ENCODE data around the gene RDH14. TPM values are rescaled to one million over a fixed set of nuclear protein-coding genes. Genes with fewer than 3 reads are reported as not detected.

RDH14 gene
- total RNA-seq, 2 donors from 2014 or later, result 20.0 to 23.2 TPM

- no peaks in the 10 kb centered on the region for H3K36me3 Mint-ChIP-seq (ENCODE audit: insufficient read depth in 2 of 2)
- no peaks in the 10 kb centered on the region for H3K9me3 Mint-ChIP-seq
- no peaks in the 10 kb centered on the region for H3K4me1 Mint-ChIP-seq (ENCODE audit: low read depth)
- no peak for ATAC-seq (replicated peaks in 1 of 2)
- no peak overlapping the region for H3K27ac Mint-ChIP-seq
- no peak for DNase-seq
- no peak overlapping the region for H3K4me3 Mint-ChIP-seq
- H3K27me3 Mint-ChIP-seq (ENCODE audit: low read depth), result no peaks in the 10 kb centered on the region
Observed at GRCh38 chr2:18527326-18527725, 33.1 kb downstream of the RDH14 start.

- Mint-ChIP-seq H3K4me1 (ENCODE audit: low read depth) (no peaks in the 10 kb centered on the region), H3K9me3 (no peaks in the 10 kb centered on the region), H3K27ac (no peak overlapping the region), H3K36me3 (ENCODE audit: insufficient read depth in 2 of 2) (no peaks in the 10 kb centered on the region), H3K4me3 (no peak overlapping the region), H3K27me3 (ENCODE audit: low read depth) (no peaks in the 10 kb centered on the region)
- ATAC-seq (replicated peaks in 1 of 2), result no peak
- DNase-seq, result no peak
Observed at GRCh38 chr2:18526429-18526828, 34.0 kb downstream of the RDH14 start.

- DNase-seq, result no peak
- H3K36me3 Mint-ChIP-seq (ENCODE audit: insufficient read depth in 2 of 2), result no peaks in the 10 kb centered on the region
- no peak for ATAC-seq (replicated peaks in 1 of 2)
- no peaks in the 10 kb centered on the region for H3K27me3 Mint-ChIP-seq (ENCODE audit: low read depth)
- H3K9me3 Mint-ChIP-seq, result no peaks in the 10 kb centered on the region
- H3K4me3 Mint-ChIP-seq, result no peak overlapping the region
- H3K27ac Mint-ChIP-seq, result no peak overlapping the region
- no peaks in the 10 kb centered on the region for H3K4me1 Mint-ChIP-seq (ENCODE audit: low read depth)
Observed at GRCh38 chr2:18525852-18526251, 34.6 kb downstream of the RDH14 start.

GRCh38 chr2:18525236-18525635, 35.2 kb downstream of the RDH14 start:
- H3K27me3 Mint-ChIP-seq (ENCODE audit: low read depth), result peaks cover 4% of the 10 kb centered on the region
- DNase-seq (no peak), ATAC-seq (replicated peaks in 1 of 2) (no peak)
- no peaks in the 10 kb centered on the region for H3K9me3 Mint-ChIP-seq
- no peak overlapping the region for H3K27ac Mint-ChIP-seq
- no peaks in the 10 kb centered on the region for H3K36me3 Mint-ChIP-seq (ENCODE audit: insufficient read depth in 2 of 2)
- no peaks in the 10 kb centered on the region for H3K4me1 Mint-ChIP-seq (ENCODE audit: low read depth)
- H3K4me3 Mint-ChIP-seq, result no peak overlapping the region

GRCh38 chr2:18522484-18523146, 37.8 kb downstream of the RDH14 start:
- Mint-ChIP-seq H3K9me3 (no peaks in the 10 kb centered on the region), H3K4me1 (ENCODE audit: low read depth) (no peaks in the 10 kb centered on the region), H3K27me3 (ENCODE audit: low read depth) (peaks cover 15% of the 10 kb centered on the region), H3K36me3 (ENCODE audit: insufficient read depth in 2 of 2) (no peaks in the 10 kb centered on the region), H3K27ac (no peak overlapping the region), H3K4me3 (no peak overlapping the region)
- DNase-seq (no peak), ATAC-seq (replicated peaks in 1 of 2) (no peak)

- H3K36me3 Mint-ChIP-seq (ENCODE audit: insufficient read depth in 2 of 2), result no peaks in the 10 kb centered on the region
- no peak overlapping the region for H3K4me3 Mint-ChIP-seq
- no peaks in the 10 kb centered on the region for H3K9me3 Mint-ChIP-seq
- no peak overlapping the region for H3K27ac Mint-ChIP-seq
- H3K4me1 Mint-ChIP-seq (ENCODE audit: low read depth), result no peaks in the 10 kb centered on the region
- ATAC-seq (replicated peaks in 1 of 2) (peak; percentile 75 to 78), DNase-seq (peak; percentile 69 to 76)
- peaks cover 29% of the 10 kb centered on the region for H3K27me3 Mint-ChIP-seq (ENCODE audit: low read depth)
Observed at GRCh38 chr2:18520451-18521425, 39.7 kb downstream of the RDH14 start.

- Mint-ChIP-seq H3K9me3 (no peaks in the 10 kb centered on the region), H3K4me1 (ENCODE audit: low read depth) (no peaks in the 10 kb centered on the region), H3K4me3 (no peak overlapping the region), H3K27ac (no peak overlapping the region), H3K36me3 (ENCODE audit: insufficient read depth in 2 of 2) (no peaks in the 10 kb centered on the region), H3K27me3 (ENCODE audit: low read depth) (peaks cover 29% of the 10 kb centered on the region)
- no peak for ATAC-seq (replicated peaks in 1 of 2)
- no peak for DNase-seq
Observed at GRCh38 chr2:18519914-18520450, 40.5 kb downstream of the RDH14 start.

- DNase-seq, result no peak
- Mint-ChIP-seq H3K4me1 (ENCODE audit: low read depth) (no peaks in the 10 kb centered on the region), H3K9me3 (no peaks in the 10 kb centered on the region), H3K4me3 (no peak overlapping the region), H3K27me3 (ENCODE audit: low read depth) (peaks cover 29% of the 10 kb centered on the region), H3K36me3 (ENCODE audit: insufficient read depth in 2 of 2) (no peaks in the 10 kb centered on the region), H3K27ac (no peak overlapping the region)
- no peak for ATAC-seq (replicated peaks in 1 of 2)
Observed at GRCh38 chr2:18518116-18519111, 42.0 kb downstream of the RDH14 start.

- no peak for DNase-seq
- peaks cover 29% of the 10 kb centered on the region for H3K27me3 Mint-ChIP-seq (ENCODE audit: low read depth)
- no peak overlapping the region for H3K27ac Mint-ChIP-seq
- H3K9me3 Mint-ChIP-seq, result no peaks in the 10 kb centered on the region
- no peaks in the 10 kb centered on the region for H3K4me1 Mint-ChIP-seq (ENCODE audit: low read depth)
- no peak for ATAC-seq (replicated peaks in 1 of 2)
- no peak overlapping the region for H3K4me3 Mint-ChIP-seq
- H3K36me3 Mint-ChIP-seq (ENCODE audit: insufficient read depth in 2 of 2), result no peaks in the 10 kb centered on the region
Observed at GRCh38 chr2:18517386-18517785, 43.1 kb downstream of the RDH14 start.

- Mint-ChIP-seq H3K4me1 (ENCODE audit: low read depth) (no peaks in the 10 kb centered on the region), H3K27me3 (ENCODE audit: low read depth) (peaks cover 29% of the 10 kb centered on the region), H3K27ac (no peak overlapping the region), H3K36me3 (ENCODE audit: insufficient read depth in 2 of 2) (no peaks in the 10 kb centered on the region), H3K4me3 (no peak overlapping the region), H3K9me3 (no peaks in the 10 kb centered on the region)
- no peak for DNase-seq
- no peak for ATAC-seq (replicated peaks in 1 of 2)
Observed at GRCh38 chr2:18516112-18516511, 44.3 kb downstream of the RDH14 start.

GRCh38 chr2:18514526-18515461, 45.7 kb downstream of the RDH14 start:
- Mint-ChIP-seq H3K27me3 (ENCODE audit: low read depth) (peaks cover 23% of the 10 kb centered on the region), H3K4me3 (no peak overlapping the region), H3K27ac (no peak overlapping the region), H3K36me3 (ENCODE audit: insufficient read depth in 2 of 2) (no peaks in the 10 kb centered on the region), H3K4me1 (ENCODE audit: low read depth) (no peaks in the 10 kb centered on the region), H3K9me3 (no peaks in the 10 kb centered on the region)
- DNase-seq (no peak), ATAC-seq (replicated peaks in 1 of 2) (no peak)

- Mint-ChIP-seq H3K9me3 (no peaks in the 10 kb centered on the region), H3K4me3 (no peak overlapping the region), H3K27ac (no peak overlapping the region), H3K27me3 (ENCODE audit: low read depth) (peaks cover 13% of the 10 kb centered on the region), H3K4me1 (ENCODE audit: low read depth) (no peaks in the 10 kb centered on the region), H3K36me3 (ENCODE audit: insufficient read depth in 2 of 2) (no peaks in the 10 kb centered on the region)
- ATAC-seq (replicated peaks in 1 of 2), result no peak
- no peak for DNase-seq
Observed at GRCh38 chr2:18510775-18511174, 49.7 kb downstream of the RDH14 start.

All from activated T-cell treated with anti-CD3 and anti-CD28 coated beads, Interleukin-2, amount 50 U/mL, for 72 hours (primary cell).